ENCODE data around the gene MAN1C1. TPM values are rescaled to one million over a fixed set of nuclear protein-coding genes. Genes with fewer than 3 reads are reported as not detected.

The MAN1C1 gene
- total and polyA plus RNA-seq, 2 donors (not counting 3 experiments of a cell fraction or from before 2014, with no cell fraction given), result 1.5 to 4.0 TPM

DNA sequence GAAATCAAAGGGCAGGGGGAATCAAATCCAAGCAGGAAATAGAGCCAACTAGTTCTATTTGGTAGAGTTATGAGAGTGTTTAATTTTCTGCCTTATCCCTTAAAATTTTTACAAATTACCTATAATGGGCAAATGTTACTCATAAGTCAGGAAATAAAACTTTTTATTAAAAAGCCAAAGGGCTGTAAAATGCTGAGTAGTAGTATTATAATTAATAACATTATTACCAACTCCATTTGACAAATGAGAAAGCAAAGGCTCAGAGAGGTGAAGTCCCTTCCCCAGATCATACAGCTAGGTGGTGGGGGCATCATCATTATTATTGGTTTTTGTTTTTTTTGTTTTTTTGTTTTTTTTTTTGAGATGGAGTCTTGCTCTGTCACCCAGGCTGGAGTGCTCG, 186.8 kb downstream of the MAN1C1 start:
- ChIA-PET POLR2A (no interaction called here), CTCF (interaction anchor here (1.2 to 1.4 kb wide), 2 partner anchors 184 to 230 kb away, joined by 4 read pairs; no protein-coding TSS in a partner anchor)
- H3K9ac ChIP-seq (replicated peaks; ENCODE audit: extremely low read depth, insufficient read depth, low read length), result no peak overlapping the region
- peaks cover 4 to 8% of the 10 kb centered on the region in 2 experiments for H3K36me3 ChIP-seq (ENCODE audit: control insufficient read depth in 2 of 2, extremely low read depth in 1 of 2, insufficient read depth in 2 of 2, low read length in 2 of 2)
- H3K27me3 ChIP-seq (ENCODE audit: control insufficient read depth in 2 of 2, insufficient read depth in 2 of 2, low read length in 2 of 2), result no peaks in the 10 kb centered on the region
- intact Hi-C loops (cut with micrococcal nuclease), result loop anchor here (10.0 kb wide), 2 partner anchors 369 to 569 kb away; partner anchors contain the start of genes MACO1 and SYF2
- no peak overlapping the region for H2AFZ ChIP-seq (ENCODE audit: low read depth, low read length)
- no peak overlapping the region for H3K4me3 ChIP-seq (replicated peaks in 1 of 3; ENCODE audit: insufficient read depth in 1 of 3, low read depth in 1 of 3, low read length in 3 of 3)
- no peak overlapping the region for H3K27ac ChIP-seq (ENCODE audit: insufficient read depth, low read depth, low read length)
- dilution Hi-C loops (cut with MboI; ENCODE audit: extremely low pct_ligation_motif_present, low sequenced_read_pairs), result no loop called here
- no peaks in the 10 kb centered on the region for H3K9me1 ChIP-seq (replicated peaks; ENCODE audit: control insufficient read depth, extremely low read depth, insufficient read depth, low read length)
- no peaks in the 10 kb centered on the region for H4K20me1 ChIP-seq (replicated peaks; ENCODE audit: control insufficient read depth, extremely low read depth, insufficient read depth, low read length)
- BruUV-seq (replicated peaks), result no TSS peak
- no peaks in the 10 kb centered on the region for H3K9me3 ChIP-seq (replicated peaks; ENCODE audit: control insufficient read depth, insufficient read depth, low read length)
- no peak for FAIRE-seq
- H3K4me1 ChIP-seq (ENCODE audit: control insufficient read depth, extremely low read depth, insufficient read depth, low read length), result peaks cover 43% of the 10 kb centered on the region
- H3K79me2 ChIP-seq (ENCODE audit: control insufficient read depth, insufficient read depth, low read length), result peaks cover 20% of the 10 kb centered on the region
- DNase-seq (ENCODE audit: low read depth, low spot score), result no peak
- TF ChIP-seq POLR2A (IDR thresholded peaks at IDR 0.05; ENCODE audit: low read depth, low read length) (no peak), JUN (IDR thresholded peaks at IDR 0.05; ENCODE audit: borderline replicate concordance, insufficient read depth, insufficient read length, low read depth) (no peak), GATA2 (IDR thresholded peaks at IDR 0.05; ENCODE audit: insufficient read depth, insufficient read length, low read depth, low read length) (no peak), POLR2AphosphoS5 (IDR thresholded peaks at IDR 0.05; ENCODE audit: insufficient read depth, low read depth, low read length) (no peak), FOS (IDR thresholded peaks at IDR 0.05; ENCODE audit: borderline replicate concordance, insufficient read depth, low read length) (no peak)
- no peak overlapping the region for H3K4me2 ChIP-seq (ENCODE audit: insufficient read depth, low read length)

DNA sequence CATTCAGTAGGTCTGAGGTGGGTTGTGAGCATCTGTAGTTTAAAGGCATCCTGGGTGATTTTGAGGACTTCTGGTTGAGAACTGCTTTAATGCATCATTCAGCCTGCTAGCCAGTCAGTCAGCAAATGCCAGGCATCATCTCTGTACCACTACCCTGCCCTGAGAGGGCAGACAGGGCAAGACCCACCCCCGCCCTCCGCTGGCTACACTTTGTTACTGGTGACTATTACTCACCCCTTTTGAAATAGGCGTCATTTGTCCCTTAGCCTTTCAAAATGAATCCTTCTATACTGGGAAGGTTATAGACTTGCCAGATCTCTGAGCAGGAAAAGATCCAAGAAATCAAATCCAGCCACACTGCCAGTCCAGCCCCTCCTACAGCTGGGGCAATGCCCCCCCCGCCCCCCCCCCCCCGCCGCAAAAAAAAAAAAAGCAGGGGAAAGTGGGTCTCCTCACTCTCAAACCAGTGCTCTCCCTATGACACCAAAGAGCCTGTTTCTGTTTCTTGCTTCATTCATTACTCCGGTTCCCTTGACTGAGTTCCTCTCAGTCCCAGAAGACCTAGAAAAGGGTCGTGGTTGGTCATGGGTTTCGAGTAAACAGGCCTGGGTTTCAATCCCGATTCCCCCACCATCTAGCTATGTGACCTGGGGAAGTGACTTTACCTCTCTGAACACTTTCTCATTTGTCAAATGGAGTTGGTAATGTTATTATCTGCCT, 187.8 kb downstream of the MAN1C1 start:
- DNase-seq (ENCODE audit: low read depth, low spot score) (peak; percentile 34), FAIRE-seq (peak; percentile 71)
- ChIA-PET POLR2A (interaction anchor here (0.7 kb wide), 1 partner anchor 24 kb away, joined by 3 read pairs; no protein-coding TSS in a partner anchor), CTCF (interaction anchor here (1.0 kb wide), 1 partner anchor 9 kb away, joined by 3 read pairs; no protein-coding TSS in a partner anchor)
- Histone ChIP-seq H3K79me2 (ENCODE audit: control insufficient read depth, insufficient read depth, low read length) (peaks cover 20% of the 10 kb centered on the region), H3K9me1 (replicated peaks; ENCODE audit: control insufficient read depth, extremely low read depth, insufficient read depth, low read length) (no peaks in the 10 kb centered on the region), H3K4me2 (ENCODE audit: insufficient read depth, low read length) (peak overlapping the region; percentile 19), H3K36me3 (ENCODE audit: control insufficient read depth in 2 of 2, extremely low read depth in 1 of 2, insufficient read depth in 2 of 2, low read length in 2 of 2) (peaks cover 6 to 19% of the 10 kb centered on the region in 2 experiments), H3K4me1 (ENCODE audit: control insufficient read depth, extremely low read depth, insufficient read depth, low read length) (peaks cover 41% of the 10 kb centered on the region), H2AFZ (ENCODE audit: low read depth, low read length) (no peak overlapping the region), H3K27ac (ENCODE audit: insufficient read depth, low read depth, low read length) (peak overlapping the region; percentile 31), H3K27me3 (ENCODE audit: control insufficient read depth in 2 of 2, insufficient read depth in 2 of 2, low read length in 2 of 2) (no peaks in the 10 kb centered on the region), H3K9ac (replicated peaks; ENCODE audit: extremely low read depth, insufficient read depth, low read length) (no peak overlapping the region), H3K4me3 (replicated peaks in 1 of 3; ENCODE audit: insufficient read depth in 1 of 3, low read depth in 1 of 3, low read length in 3 of 3) (no peak overlapping the region), H3K9me3 (replicated peaks; ENCODE audit: control insufficient read depth, insufficient read depth, low read length) (no peaks in the 10 kb centered on the region), H4K20me1 (replicated peaks; ENCODE audit: control insufficient read depth, extremely low read depth, insufficient read depth, low read length) (no peaks in the 10 kb centered on the region)
- no TSS peak for BruUV-seq (replicated peaks)
- dilution Hi-C loops (cut with MboI; ENCODE audit: extremely low pct_ligation_motif_present, low sequenced_read_pairs) (no loop called here), intact Hi-C loops (cut with micrococcal nuclease) (loop anchor here (10.0 kb wide), 2 partner anchors 370 to 570 kb away; partner anchors contain the start of genes MACO1 and SYF2)
- TF ChIP-seq GATA2 (IDR thresholded peaks at IDR 0.05; ENCODE audit: insufficient read depth, insufficient read length, low read depth, low read length) (no peak), MYC (IDR thresholded peaks at IDR 0.05; ENCODE audit: low read depth, low read length) (no peak), JUN (IDR thresholded peaks at IDR 0.05; ENCODE audit: borderline replicate concordance, insufficient read depth, insufficient read length, low read depth) (no peak), POLR2AphosphoS5 (IDR thresholded peaks at IDR 0.05; ENCODE audit: insufficient read depth, low read depth, low read length) (no peak), FOS (IDR thresholded peaks at IDR 0.05; ENCODE audit: borderline replicate concordance, insufficient read depth, low read length) (no peak), EZH2 (IDR thresholded peaks at IDR 0.05; ENCODE audit: borderline replicate concordance, low read depth, low read length, severe bottlenecking) (no peak), POLR2A (IDR thresholded peaks at IDR 0.05; ENCODE audit: low read depth, low read length) (no peak), MAX (IDR thresholded peaks at IDR 0.05; ENCODE audit: insufficient read depth, insufficient read length) (no peak)
- TF ChIP-seq, protein P1, sequence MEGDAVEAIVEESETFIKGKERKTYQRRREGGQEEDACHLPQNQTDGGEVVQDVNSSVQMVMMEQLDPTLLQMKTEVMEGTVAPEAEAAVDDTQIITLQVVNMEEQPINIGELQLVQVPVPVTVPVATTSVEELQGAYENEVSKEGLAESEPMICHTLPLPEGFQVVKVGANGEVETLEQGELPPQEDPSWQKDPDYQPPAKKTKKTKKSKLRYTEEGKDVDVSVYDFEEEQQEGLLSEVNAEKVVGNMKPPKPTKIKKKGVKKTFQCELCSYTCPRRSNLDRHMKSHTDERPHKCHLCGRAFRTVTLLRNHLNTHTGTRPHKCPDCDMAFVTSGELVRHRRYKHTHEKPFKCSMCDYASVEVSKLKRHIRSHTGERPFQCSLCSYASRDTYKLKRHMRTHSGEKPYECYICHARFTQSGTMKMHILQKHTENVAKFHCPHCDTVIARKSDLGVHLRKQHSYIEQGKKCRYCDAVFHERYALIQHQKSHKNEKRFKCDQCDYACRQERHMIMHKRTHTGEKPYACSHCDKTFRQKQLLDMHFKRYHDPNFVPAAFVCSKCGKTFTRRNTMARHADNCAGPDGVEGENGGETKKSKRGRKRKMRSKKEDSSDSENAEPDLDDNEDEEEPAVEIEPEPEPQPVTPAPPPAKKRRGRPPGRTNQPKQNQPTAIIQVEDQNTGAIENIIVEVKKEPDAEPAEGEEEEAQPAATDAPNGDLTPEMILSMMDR (IDR thresholded peaks at IDR 0.05; ENCODE audit: extremely low read depth in 1 of 2, insufficient read depth in 1 of 2, low read depth in 1 of 2, low read length in 2 of 2), result no peak

Data from endothelial cell of umbilical vein (primary cell).